ENCODE results near the gene PAK1IP1. TPM values are rescaled to one million over a fixed set of nuclear protein-coding genes. Genes with fewer than 3 reads are reported as not detected.
A peak's percentile ranks its signal among the peaks of the same experiment; 100 is the strongest.
"Not testable (repeated sequence)": the region's sequence is repeated elsewhere in the genome, so short reads cannot be mapped to it uniquely, and the experiment has no call there.

Gene PAK1IP1, protein sequence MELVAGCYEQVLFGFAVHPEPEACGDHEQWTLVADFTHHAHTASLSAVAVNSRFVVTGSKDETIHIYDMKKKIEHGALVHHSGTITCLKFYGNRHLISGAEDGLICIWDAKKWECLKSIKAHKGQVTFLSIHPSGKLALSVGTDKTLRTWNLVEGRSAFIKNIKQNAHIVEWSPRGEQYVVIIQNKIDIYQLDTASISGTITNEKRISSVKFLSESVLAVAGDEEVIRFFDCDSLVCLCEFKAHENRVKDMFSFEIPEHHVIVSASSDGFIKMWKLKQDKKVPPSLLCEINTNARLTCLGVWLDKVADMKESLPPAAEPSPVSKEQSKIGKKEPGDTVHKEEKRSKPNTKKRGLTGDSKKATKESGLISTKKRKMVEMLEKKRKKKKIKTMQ
- total RNA-seq (2012; rRNA removed), result 25.3 and 30.4 TPM in 2 replicates

DNA sequence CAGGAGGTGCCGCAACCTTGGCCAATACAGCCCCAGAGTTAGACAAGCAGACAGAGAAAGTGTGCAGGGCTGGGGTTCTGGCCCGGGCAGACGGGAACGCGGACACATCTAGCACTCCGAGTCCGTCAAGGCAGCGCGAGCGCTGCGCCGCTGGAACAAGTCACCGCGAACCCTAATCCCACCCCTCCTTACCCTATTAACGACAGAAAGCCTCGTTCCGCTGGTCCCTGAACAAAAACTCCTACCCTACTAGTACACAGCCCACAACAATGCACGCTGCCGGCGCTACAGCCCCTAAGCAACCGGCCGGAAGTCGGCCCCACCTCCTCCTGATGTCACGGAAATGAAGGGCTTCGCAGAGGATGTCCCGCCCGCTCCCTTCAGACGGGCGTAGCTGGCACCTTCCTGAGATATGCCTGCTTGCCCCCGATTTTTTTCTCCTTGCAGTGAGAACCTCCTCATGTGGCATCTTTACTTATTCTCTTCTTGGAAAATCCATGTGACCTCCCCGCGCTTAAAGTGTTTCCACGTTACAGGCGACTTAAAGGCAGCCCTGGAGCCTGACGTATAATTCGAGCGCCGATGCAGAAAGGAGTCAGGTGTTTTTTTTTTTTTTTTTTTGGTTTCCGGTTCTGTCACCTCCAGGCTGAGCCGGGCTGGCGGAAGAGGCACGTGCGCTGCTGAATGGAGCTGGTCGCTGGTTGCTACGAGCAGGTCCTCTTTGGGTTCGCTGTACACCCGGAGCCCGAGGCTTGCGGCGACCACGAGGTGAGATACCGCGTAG lies at the start of gene PAK1IP1, which contains the start of gene C6orf52:
Gene PAK1IP1, plus strand, starts transcription at position 671 of the 784 bp plus-strand sequence. Its CDS starts 14 bp downstream, at position 685.
Gene C6orf52, minus strand, starts transcription at position 315 of the 784 bp plus-strand sequence. CDS start 7,066 bp downstream, outside the sequence.
- no peaks in the 10 kb centered on the region for H3K9me3 ChIP-seq (replicated peaks; ENCODE audit: low read length)
- peak within 1 kb of the TSS; percentile 99 for H3K9ac ChIP-seq (ENCODE audit: low read depth, low read length)
- H3K36me3 ChIP-seq (ENCODE audit: insufficient read depth, low read length), result peaks cover 11% of the 10 kb centered on the region
- peak within 1 kb of the TSS; percentile 100 for H3K4me3 ChIP-seq (ENCODE audit: low read length)
- no peaks in the 10 kb centered on the region for H3K27me3 ChIP-seq (ENCODE audit: control insufficient read depth, insufficient read depth, low read length)
- peaks cover 18% of the 10 kb centered on the region for H3K4me1 ChIP-seq (ENCODE audit: control insufficient read depth, insufficient read depth, low read length)
- peak within 1 kb of the TSS; percentile 89 for H3K4me2 ChIP-seq (ENCODE audit: low read length)

DNA sequence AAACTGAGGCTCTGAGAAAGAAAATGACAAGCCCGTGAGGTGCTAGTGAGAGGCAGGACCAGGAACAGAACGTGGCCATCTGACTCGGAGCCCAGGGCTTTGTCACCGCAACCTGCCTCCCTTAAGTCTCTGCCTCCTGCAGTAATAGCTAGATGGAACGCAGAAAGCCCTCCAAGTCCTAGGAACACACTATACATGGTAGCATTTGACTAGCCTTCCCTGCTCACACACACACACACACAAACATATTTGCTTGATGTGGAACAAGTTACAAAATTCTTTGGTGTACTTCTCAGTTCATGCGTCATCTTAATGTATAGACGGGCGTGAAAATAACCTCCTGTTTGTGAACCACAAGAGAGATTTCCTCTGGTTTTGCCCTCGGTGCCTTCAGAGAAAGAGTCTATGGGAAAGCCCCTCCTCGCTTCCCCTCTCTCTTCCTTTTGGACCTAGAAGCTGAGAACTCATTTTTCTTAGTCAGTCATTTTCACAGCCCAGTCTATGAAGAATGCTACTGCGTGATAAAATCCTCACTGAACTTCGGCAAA lies 39.2 kb upstream of the PAK1IP1 start:
- no peaks in the 10 kb centered on the region for H3K36me3 ChIP-seq (ENCODE audit: insufficient read depth, low read length)
- no peaks in the 10 kb centered on the region for H3K9me3 ChIP-seq (replicated peaks; ENCODE audit: low read length)
- no peak overlapping the region for H3K4me3 ChIP-seq (ENCODE audit: low read length)
- no peak overlapping the region for H3K9ac ChIP-seq (ENCODE audit: low read depth, low read length)
- no peaks in the 10 kb centered on the region for H3K4me1 ChIP-seq (ENCODE audit: control insufficient read depth, insufficient read depth, low read length)
- peaks cover 11% of the 10 kb centered on the region for H3K27me3 ChIP-seq (ENCODE audit: control insufficient read depth, insufficient read depth, low read length)
- no peak overlapping the region for H3K4me2 ChIP-seq (ENCODE audit: low read length)

DNA sequence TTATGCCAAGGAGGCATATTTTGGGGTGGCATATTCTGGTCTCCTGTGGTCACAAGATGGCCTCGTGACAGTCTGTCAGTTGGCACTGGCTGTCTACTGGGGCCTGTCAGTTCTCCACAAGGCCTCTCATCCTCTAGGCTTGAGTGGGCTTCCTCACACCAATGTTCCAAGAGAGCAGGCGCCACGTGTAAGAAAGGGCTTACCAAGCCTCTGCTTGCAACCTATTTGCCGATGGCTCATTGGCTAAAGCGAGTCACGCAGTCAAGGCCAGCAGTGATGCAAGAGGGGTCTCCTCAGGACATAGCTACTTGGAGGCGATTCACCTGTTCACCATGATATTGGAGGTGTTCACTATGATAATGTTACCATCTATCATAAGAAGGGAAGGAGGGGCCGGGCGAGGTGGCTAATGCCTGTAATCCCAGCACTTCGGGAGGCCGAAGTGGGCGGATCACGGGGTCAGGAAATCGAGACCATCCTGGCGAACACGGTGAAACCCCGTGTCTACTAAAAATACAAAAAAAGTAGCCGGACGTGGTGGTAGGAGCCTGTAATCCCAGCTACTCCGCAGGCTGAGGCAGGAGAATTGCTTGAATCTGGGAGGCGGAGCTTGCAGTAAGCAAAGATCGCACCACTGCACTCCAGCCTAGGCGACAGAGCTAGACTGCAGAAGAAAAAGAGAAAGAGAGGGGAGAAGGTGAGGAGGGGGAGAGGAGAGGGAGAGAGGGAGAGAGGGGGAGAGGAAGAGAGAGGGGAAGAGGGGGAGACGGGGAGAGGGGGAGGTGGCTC lies 35.7 kb upstream of the PAK1IP1 start:
- peak overlapping the region; percentile 65 for H3K4me3 ChIP-seq (ENCODE audit: low read length)

DNA sequence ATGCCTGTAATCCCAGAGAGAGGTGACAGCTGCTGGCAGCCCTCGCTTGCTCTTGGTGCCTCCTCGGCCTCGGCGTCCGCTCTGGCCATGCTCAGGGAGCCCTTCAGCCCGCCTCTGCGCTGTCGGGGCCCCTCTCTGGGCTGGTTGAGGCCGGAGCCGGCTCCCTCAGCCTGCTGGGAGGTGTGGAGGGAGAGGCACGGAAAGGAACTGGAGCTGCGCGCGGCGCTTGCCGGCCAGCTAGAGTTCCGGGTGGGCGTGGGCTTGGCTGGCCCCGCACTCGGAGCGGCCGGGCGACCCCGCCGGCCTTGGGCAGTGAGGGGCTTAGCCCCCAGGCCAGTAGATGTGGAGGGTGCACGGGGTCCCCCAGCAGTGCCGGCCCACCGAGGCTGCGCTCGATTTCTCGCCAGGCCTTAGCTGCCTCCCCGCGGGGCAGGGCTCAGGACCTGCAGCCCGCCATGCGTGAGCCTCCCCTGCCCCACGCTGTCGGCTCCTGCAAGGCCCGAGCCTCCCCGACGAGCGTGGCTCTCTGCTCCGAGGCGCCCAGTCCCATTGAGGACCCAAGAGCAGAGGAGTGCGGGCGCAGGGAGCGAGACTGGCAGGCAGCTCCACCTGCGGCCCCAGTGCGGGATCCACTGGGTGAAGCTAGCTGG lies 34.9 kb upstream of the PAK1IP1 start:
- Histone ChIP-seq H3K9me3 (replicated peaks; ENCODE audit: low read length) (no peaks in the 10 kb centered on the region), H3K36me3 (ENCODE audit: insufficient read depth, low read length) (no peaks in the 10 kb centered on the region), H3K27me3 (ENCODE audit: control insufficient read depth, insufficient read depth, low read length) (peaks cover 11% of the 10 kb centered on the region), H3K9ac (ENCODE audit: low read depth, low read length) (peak overlapping the region; percentile 35), H3K4me1 (ENCODE audit: control insufficient read depth, insufficient read depth, low read length) (no peaks in the 10 kb centered on the region), H3K4me3 (ENCODE audit: low read length) (peak overlapping the region; percentile 65), H3K4me2 (ENCODE audit: low read length) (peak overlapping the region; percentile 65)

More for the DNA sequence above, 35.7 kb upstream of the PAK1IP1 start:
- peaks cover 11% of the 10 kb centered on the region for H3K27me3 ChIP-seq (ENCODE audit: control insufficient read depth, insufficient read depth, low read length)
- peak overlapping the region; percentile 35 for H3K9ac ChIP-seq (ENCODE audit: low read depth, low read length)
- no peaks in the 10 kb centered on the region for H3K36me3 ChIP-seq (ENCODE audit: insufficient read depth, low read length)
- H3K4me2 ChIP-seq (ENCODE audit: low read length), result peak overlapping the region; percentile 65
- no peaks in the 10 kb centered on the region for H3K9me3 ChIP-seq (replicated peaks; ENCODE audit: low read length)
- H3K4me1 ChIP-seq (ENCODE audit: control insufficient read depth, insufficient read depth, low read length), result no peaks in the 10 kb centered on the region

DNA sequence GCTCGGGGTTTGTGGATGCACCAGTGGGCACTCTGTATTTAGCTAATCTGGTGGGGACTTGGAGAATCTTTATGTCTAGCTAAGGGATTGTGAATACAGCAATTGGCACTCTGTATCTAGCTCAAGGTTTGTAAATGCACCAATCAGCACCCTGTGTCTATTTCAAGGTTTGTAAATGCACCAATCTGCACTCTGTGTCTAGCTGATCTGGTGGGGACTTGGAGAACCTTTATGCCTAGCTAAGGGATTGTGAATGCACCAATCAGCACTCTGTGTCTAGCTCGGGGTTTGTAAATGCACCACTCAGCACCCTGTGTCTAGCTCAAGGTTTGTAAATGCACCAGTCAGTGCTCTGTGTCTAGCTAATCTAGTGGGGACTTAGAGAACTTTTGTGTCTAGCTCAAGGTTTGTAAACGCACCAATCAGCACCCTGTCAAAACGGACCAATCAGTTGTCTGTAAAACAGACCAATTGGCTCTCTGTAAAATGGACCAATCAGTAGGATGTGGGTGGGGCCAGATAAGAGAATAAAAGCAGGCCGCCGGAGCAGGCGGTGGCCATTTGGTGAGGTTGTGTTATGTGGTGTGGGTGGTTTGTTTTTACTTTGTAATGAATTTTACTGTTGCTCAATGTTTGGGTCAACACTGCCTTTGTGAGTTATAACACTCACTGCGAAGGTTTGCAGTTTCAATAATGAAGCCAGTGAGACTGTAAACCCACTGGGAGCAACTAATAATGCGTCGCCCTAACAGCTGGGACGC lies 34.2 kb upstream of the PAK1IP1 start:
- not testable (repeated sequence) for H3K9me3 ChIP-seq (replicated peaks; ENCODE audit: low read length); H3K27me3 ChIP-seq (ENCODE audit: control insufficient read depth, insufficient read depth, low read length); H3K9ac ChIP-seq (ENCODE audit: low read depth, low read length); H3K4me1 ChIP-seq (ENCODE audit: control insufficient read depth, insufficient read depth, low read length); H3K36me3 ChIP-seq (ENCODE audit: insufficient read depth, low read length)
- Histone ChIP-seq H3K4me2 (ENCODE audit: low read length) (peak overlapping the region; percentile 65), H3K4me3 (ENCODE audit: low read length) (peak overlapping the region; percentile 65)

DNA sequence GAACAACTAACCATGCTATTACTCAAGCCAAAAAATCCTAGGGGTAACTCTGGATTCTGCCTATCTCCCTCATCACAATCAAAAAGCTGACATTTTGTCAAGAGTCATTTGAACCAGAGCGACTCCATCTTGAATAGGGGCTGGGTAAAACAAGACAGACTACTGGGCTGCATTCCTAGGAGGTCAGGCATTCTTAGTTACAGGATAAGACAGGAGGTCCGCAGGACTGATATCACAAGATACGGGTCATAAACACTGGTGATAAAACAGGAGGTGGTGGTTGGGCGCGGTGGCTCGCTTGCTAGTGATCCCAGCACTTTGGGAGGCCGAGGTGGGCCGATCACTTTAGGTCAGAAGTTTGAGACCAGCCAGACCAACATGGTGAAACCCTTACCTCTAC lies 32.6 kb upstream of the PAK1IP1 start:
- Histone ChIP-seq H3K4me2 (ENCODE audit: low read length) (no peak overlapping the region), H3K9ac (ENCODE audit: low read depth, low read length) (no peak overlapping the region), H3K4me3 (ENCODE audit: low read length) (no peak overlapping the region), H3K9me3 (replicated peaks; ENCODE audit: low read length) (no peaks in the 10 kb centered on the region), H3K4me1 (ENCODE audit: control insufficient read depth, insufficient read depth, low read length) (no peaks in the 10 kb centered on the region), H3K36me3 (ENCODE audit: insufficient read depth, low read length) (no peaks in the 10 kb centered on the region), H3K27me3 (ENCODE audit: control insufficient read depth, insufficient read depth, low read length) (no peaks in the 10 kb centered on the region)

DNA sequence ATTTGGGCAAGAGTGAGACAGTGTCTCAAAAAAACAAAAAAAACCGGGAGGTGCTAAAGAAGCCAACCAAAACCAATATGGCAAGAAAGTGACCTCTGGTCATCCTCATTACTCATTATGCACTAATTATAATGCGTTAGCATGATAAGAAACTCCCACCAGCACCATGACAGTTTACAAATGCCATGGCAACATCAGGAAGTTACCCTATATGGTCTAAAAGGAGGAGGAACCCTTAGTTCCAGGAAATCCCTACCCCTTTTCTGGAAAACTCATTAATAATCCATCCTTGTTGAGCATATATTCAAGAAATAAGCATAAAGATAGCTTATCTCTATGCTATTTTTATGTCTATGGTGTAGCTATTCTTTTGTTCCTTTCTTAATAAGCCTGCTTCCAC lies 32.0 kb upstream of the PAK1IP1 start:
- H3K27me3 ChIP-seq (ENCODE audit: control insufficient read depth, insufficient read depth, low read length), result no peaks in the 10 kb centered on the region
- H3K4me3 ChIP-seq (ENCODE audit: low read length), result no peak overlapping the region
- H3K36me3 ChIP-seq (ENCODE audit: insufficient read depth, low read length), result no peaks in the 10 kb centered on the region
- H3K9ac ChIP-seq (ENCODE audit: low read depth, low read length), result no peak overlapping the region
- no peak overlapping the region for H3K4me2 ChIP-seq (ENCODE audit: low read length)
- H3K9me3 ChIP-seq (replicated peaks; ENCODE audit: low read length), result no peaks in the 10 kb centered on the region
- no peaks in the 10 kb centered on the region for H3K4me1 ChIP-seq (ENCODE audit: control insufficient read depth, insufficient read depth, low read length)

DNA sequence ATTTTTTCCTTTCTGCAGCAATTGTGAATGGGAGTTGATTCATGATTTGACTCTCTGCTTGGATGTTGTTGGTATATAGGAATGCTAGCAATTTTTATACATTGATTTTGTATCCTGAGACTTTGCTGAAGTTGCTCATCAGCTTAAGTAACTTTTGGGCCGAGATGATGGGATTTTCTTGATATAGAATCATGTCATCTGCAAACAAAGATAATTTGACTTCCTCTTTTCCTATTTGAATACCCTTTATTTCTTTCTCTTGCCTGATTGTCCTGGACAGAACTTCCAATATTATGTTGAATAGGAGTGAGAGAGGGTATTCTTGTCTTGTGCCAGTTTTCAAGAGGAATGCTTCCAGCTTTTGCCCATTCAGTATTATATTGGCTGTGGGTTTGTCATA lies 29.2 kb upstream of the PAK1IP1 start:
- not testable (repeated sequence) for H3K4me3 ChIP-seq (ENCODE audit: low read length); H3K4me2 ChIP-seq (ENCODE audit: low read length); H3K9ac ChIP-seq (ENCODE audit: low read depth, low read length); H3K36me3 ChIP-seq (ENCODE audit: insufficient read depth, low read length); H3K9me3 ChIP-seq (replicated peaks; ENCODE audit: low read length); H3K27me3 ChIP-seq (ENCODE audit: control insufficient read depth, insufficient read depth, low read length); H3K4me1 ChIP-seq (ENCODE audit: control insufficient read depth, insufficient read depth, low read length)

DNA sequence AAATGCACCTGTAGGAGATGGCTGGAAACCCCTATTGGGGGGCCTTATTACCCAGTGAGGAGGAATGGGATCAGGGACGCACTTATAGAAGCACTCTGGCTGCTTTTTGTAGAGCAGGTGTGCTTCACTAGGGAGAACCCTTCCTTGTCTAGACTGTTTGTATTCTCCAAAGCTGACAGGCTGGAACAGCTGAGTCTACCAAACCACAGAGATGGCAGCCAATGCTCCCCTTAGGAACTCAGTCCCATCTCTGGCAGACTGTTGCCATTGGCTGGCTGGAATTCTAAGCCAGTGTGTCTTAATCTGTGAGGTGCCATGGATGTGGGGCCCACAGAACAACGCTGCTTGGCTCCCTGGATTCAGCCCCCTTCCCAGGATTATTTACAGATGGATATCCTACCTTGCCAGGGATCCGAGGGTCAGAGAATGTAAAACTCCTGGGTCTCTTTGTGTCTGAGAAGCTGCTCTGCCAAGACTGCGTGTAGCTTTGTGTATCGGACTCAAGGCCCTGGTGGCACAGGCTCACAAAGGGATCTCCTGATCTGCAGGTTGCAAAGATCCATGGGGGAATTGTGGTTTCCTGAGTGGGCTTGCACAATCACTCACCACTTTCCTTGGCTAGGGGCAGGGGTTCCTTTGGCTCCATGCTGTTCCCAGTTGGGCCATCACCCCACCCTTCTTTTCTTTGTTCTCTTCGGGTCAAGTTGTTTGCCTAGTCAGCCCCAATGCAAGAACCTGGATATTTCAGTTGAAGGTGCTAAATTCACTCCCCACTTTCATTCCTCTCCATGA lies 26.4 kb upstream of the PAK1IP1 start:
- H3K4me1 ChIP-seq (ENCODE audit: control insufficient read depth, insufficient read depth, low read length), result no peaks in the 10 kb centered on the region
- H3K9ac ChIP-seq (ENCODE audit: low read depth, low read length), result no peak overlapping the region
- no peaks in the 10 kb centered on the region for H3K36me3 ChIP-seq (ENCODE audit: insufficient read depth, low read length)
- H3K9me3 ChIP-seq (replicated peaks; ENCODE audit: low read length), result no peaks in the 10 kb centered on the region
- no peaks in the 10 kb centered on the region for H3K27me3 ChIP-seq (ENCODE audit: control insufficient read depth, insufficient read depth, low read length)
- H3K4me2 ChIP-seq (ENCODE audit: low read length), result no peak overlapping the region
- no peak overlapping the region for H3K4me3 ChIP-seq (ENCODE audit: low read length)

DNA sequence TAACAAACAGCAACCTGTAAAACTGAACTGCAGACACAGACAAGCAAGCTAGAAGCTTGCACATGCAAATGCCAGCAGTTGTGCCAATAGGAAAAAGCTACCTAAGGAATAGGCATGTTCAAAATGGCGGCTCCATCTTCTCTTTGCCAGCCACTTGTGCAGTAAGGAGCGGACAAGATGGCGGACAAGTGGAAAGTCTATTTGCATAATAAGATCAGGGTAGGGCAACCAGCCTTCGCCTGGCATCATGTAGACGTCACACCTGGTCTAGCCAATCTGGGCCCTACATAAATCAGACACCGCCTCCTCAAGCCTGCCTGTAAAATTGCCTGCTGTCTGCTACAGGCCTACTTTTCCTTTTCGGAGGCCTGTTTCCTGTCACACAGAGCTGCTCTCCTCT lies 18.4 kb upstream of the PAK1IP1 start:
- Histone ChIP-seq H3K4me1 (ENCODE audit: control insufficient read depth, insufficient read depth, low read length) (no peaks in the 10 kb centered on the region), H3K9me3 (replicated peaks; ENCODE audit: low read length) (no peaks in the 10 kb centered on the region), H3K4me3 (ENCODE audit: low read length) (no peak overlapping the region), H3K9ac (ENCODE audit: low read depth, low read length) (no peak overlapping the region), H3K4me2 (ENCODE audit: low read length) (no peak overlapping the region), H3K36me3 (ENCODE audit: insufficient read depth, low read length) (no peaks in the 10 kb centered on the region), H3K27me3 (ENCODE audit: control insufficient read depth, insufficient read depth, low read length) (no peaks in the 10 kb centered on the region)
